CD4-positive, CD25-positive, alpha-beta regulatory T cell (primary cell): ENCODE results near the gene DAAM2. TPM values are rescaled to one million over a fixed set of nuclear protein-coding genes. Genes with fewer than 3 reads are reported as not detected.

Source experiments
- ATAC-seq, 2 donors: fragments of 150-1000 bp; cut with Tn5 transposase; one replicate each; pipeline ENCODE4 v1.10.0; 2021; ENCODE audit warnings: low read depth in 2 of 2, moderate number of reproducible peaks in 2 of 2, moderate library complexity in 1 of 2
- DNase-seq, 3 donors: peaks; one replicate each; pipeline versions ENCODE4 v3.0.0 to v3.0.0-alpha.2; 2012 to 2022; ENCODE audit warnings: mixed read lengths in 1 of 3
- H3K27ac ChIP-seq: one replicate; pipeline ENCODE4 v1.7.0; 2013; ENCODE audit warnings: mild to moderate bottlenecking, low read length; ENCODE audit not compliant: insufficient read depth, poor library complexity, severe bottlenecking
- H3K27me3 ChIP-seq: one replicate; pipeline ENCODE4 v1.7.0; 2013; ENCODE audit warnings: low read length; ENCODE audit not compliant: control insufficient read depth, insufficient read depth
- H3K36me3 ChIP-seq: one replicate; pipeline ENCODE4 v1.7.0; 2013; ENCODE audit warnings: mild to moderate bottlenecking, low read length, moderate library complexity; ENCODE audit not compliant: control insufficient read depth, insufficient read depth
- H3K4me1 ChIP-seq: 2 replicates; pipeline ENCODE4 v1.7.0; 2013; ENCODE audit warnings: mild to moderate bottlenecking, low read length; ENCODE audit not compliant: insufficient read depth, control insufficient read depth, poor library complexity, severe bottlenecking
- H3K4me3 ChIP-seq: one replicate; pipeline ENCODE4 v1.7.0; 2013; ENCODE audit warnings: low read depth, mild to moderate bottlenecking, low read length, moderate library complexity
- H3K9me3 ChIP-seq, 2 experiments: 1 replicate in 1 of 2; 2 replicates in 1 of 2; pipeline ENCODE4 v1.7.0; 2013; ENCODE audit warnings: low read length in 2 of 2, mild to moderate bottlenecking in 1 of 2, moderate library complexity in 1 of 2; ENCODE audit not compliant: control insufficient read depth in 2 of 2
- H3K27ac Mint-ChIP-seq, 3 donors: one replicate each; pipeline ENCODE4 v1.8.0; 2020 to 2022; ENCODE audit warnings: mild to moderate bottlenecking in 3 of 3, mixed read lengths in 3 of 3, moderate library complexity in 2 of 3
- H3K27me3 Mint-ChIP-seq: one replicate; pipeline ENCODE4 v1.8.0; 2022; ENCODE audit warnings: mild to moderate bottlenecking, mixed read lengths
- H3K36me3 Mint-ChIP-seq: one replicate; pipeline ENCODE4 v1.8.0; 2020; ENCODE audit warnings: mixed read lengths
- H3K4me1 Mint-ChIP-seq, 4 donors: one replicate each; pipeline ENCODE4 v1.8.0; 2020 to 2022; ENCODE audit warnings: mixed read lengths in 4 of 4, mild to moderate bottlenecking in 1 of 4
- H3K4me3 Mint-ChIP-seq, 4 donors: one replicate each; pipeline ENCODE4 v1.8.0; 2020 to 2022; ENCODE audit warnings: mild to moderate bottlenecking in 4 of 4, mixed read lengths in 4 of 4, moderate library complexity in 3 of 4
- H3K9me3 Mint-ChIP-seq, 7 donors: one replicate each; pipeline ENCODE4 v1.8.0; 2020 to 2022; ENCODE audit warnings: mixed read lengths in 7 of 7, mild to moderate bottlenecking in 3 of 7, moderate library complexity in 2 of 7
- polyA plus RNA-seq, 4 donors: library from polyadenylated mRNA; unstranded; fragments of 300-500 nt; fragmentation: Illumina TruSeq; gene quantifications; one replicate each; pipeline ENCODE4 v1.2.3, GENCODE V29; 2021
- total RNA-seq: library from RNA; stranded (reverse); gene quantifications from one replicate; pipeline ENCODE4 v1.2.3, GENCODE V29; 2022

DAAM2 gene
- total and polyA plus RNA-seq, 5 donors from 2014 or later = not detected

DNA sequence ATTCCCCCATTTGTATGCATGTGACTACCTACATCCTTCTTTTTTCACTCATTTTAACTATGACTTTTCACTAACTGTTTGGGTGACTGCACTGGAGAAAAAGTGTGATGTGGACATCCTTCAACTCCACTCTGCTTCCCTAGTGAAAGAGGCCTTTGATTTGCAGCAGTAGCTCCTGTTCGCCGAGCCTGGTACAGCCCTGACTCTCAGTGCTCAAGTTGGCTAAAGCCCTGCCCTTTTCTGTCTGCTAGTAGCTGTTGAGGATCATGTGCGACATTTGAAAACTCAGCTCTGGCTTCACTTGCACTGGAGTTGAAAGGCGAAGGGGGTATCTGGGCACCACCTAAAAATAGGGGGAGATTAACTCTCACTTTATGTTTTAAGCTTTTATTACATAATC is 42.1 kb downstream of the DAAM2 start:
- DNase-seq (no peak), ATAC-seq (no peak)
- no peaks in the 10 kb centered on the region for H3K36me3 ChIP-seq
- H3K9me3 Mint-ChIP-seq = peaks cover 0 to 2% (median 0%) of the 10 kb centered on the region in 7 donors
- no peaks in the 10 kb centered on the region for H3K9me3 ChIP-seq
- H3K4me1 ChIP-seq = no peaks in the 10 kb centered on the region
- H3K4me1 Mint-ChIP-seq = no peaks in the 10 kb centered on the region
- H3K27me3 Mint-ChIP-seq = no peaks in the 10 kb centered on the region
- H3K4me3 Mint-ChIP-seq = no peak overlapping the region
- no peak overlapping the region for H3K27ac Mint-ChIP-seq
- H3K36me3 Mint-ChIP-seq = no peaks in the 10 kb centered on the region
- no peaks in the 10 kb centered on the region for H3K27me3 ChIP-seq
- no peak overlapping the region for H3K4me3 ChIP-seq
- no peak overlapping the region for H3K27ac ChIP-seq

DNA sequence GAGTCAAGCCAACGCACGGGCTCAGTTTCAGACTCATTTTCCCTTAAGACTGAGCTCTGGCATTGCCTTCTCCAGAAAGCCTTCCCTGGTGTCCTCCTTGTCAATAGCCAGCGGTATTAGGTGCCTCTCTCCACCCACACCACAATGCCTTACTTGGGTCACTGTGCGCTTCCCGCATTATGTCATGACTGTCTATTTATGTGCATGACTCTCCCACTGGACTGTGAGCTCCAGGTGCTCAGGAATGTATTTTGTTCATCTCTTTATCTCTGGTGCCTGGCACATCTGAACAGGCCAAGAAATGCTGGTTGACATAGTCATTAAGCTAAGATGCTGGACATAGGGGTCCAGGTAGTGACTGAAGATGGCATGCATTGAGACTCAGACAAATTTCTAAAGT is 42.7 kb downstream of the DAAM2 start:
- H3K27ac Mint-ChIP-seq = no peak overlapping the region
- no peaks in the 10 kb centered on the region for H3K36me3 ChIP-seq
- no peaks in the 10 kb centered on the region for H3K36me3 Mint-ChIP-seq
- no peaks in the 10 kb centered on the region for H3K27me3 Mint-ChIP-seq
- ATAC-seq = no peak
- H3K4me3 Mint-ChIP-seq = no peak overlapping the region
- DNase-seq = no peak
- no peaks in the 10 kb centered on the region for H3K9me3 ChIP-seq
- H3K4me1 Mint-ChIP-seq = no peaks in the 10 kb centered on the region
- H3K4me3 ChIP-seq = no peak overlapping the region
- no peak overlapping the region for H3K27ac ChIP-seq
- no peaks in the 10 kb centered on the region for H3K4me1 ChIP-seq
- H3K9me3 Mint-ChIP-seq = peaks cover 0 to 2% (median 0%) of the 10 kb centered on the region in 7 donors
- no peaks in the 10 kb centered on the region for H3K27me3 ChIP-seq

- H3K9me3 ChIP-seq = no peaks in the 10 kb centered on the region
- H3K4me3 Mint-ChIP-seq = no peak overlapping the region
- no peaks in the 10 kb centered on the region for H3K36me3 Mint-ChIP-seq
- H3K27ac ChIP-seq = no peak overlapping the region
- H3K27ac Mint-ChIP-seq = no peak overlapping the region
- H3K9me3 Mint-ChIP-seq = peaks cover 0 to 2% (median 0%) of the 10 kb centered on the region in 7 donors
- no peak for ATAC-seq
- H3K4me1 Mint-ChIP-seq = no peaks in the 10 kb centered on the region
- H3K36me3 ChIP-seq = no peaks in the 10 kb centered on the region
- DNase-seq = no peak
- no peaks in the 10 kb centered on the region for H3K27me3 ChIP-seq
- no peaks in the 10 kb centered on the region for H3K4me1 ChIP-seq
- H3K27me3 Mint-ChIP-seq = no peaks in the 10 kb centered on the region
- no peak overlapping the region for H3K4me3 ChIP-seq
Observed at GRCh38 chr6:39835821-39836295, 43.7 kb downstream of the DAAM2 start.

- no peaks in the 10 kb centered on the region for H3K27me3 ChIP-seq
- no peak overlapping the region for H3K27ac ChIP-seq
- H3K4me1 ChIP-seq = no peaks in the 10 kb centered on the region
- H3K9me3 ChIP-seq = no peaks in the 10 kb centered on the region
- Mint-ChIP-seq H3K4me3 (no peak overlapping the region), H3K9me3 (peaks cover 0 to 2% (median 0%) of the 10 kb centered on the region in 7 donors), H3K36me3 (no peaks in the 10 kb centered on the region), H3K27me3 (no peaks in the 10 kb centered on the region), H3K4me1 (no peaks in the 10 kb centered on the region), H3K27ac (no peak overlapping the region)
- ATAC-seq = no peak
- no peak for DNase-seq
- H3K4me3 ChIP-seq = no peak overlapping the region
- H3K36me3 ChIP-seq = no peaks in the 10 kb centered on the region
Observed at GRCh38 chr6:39836606-39837005, 44.4 kb downstream of the DAAM2 start.

DNA sequence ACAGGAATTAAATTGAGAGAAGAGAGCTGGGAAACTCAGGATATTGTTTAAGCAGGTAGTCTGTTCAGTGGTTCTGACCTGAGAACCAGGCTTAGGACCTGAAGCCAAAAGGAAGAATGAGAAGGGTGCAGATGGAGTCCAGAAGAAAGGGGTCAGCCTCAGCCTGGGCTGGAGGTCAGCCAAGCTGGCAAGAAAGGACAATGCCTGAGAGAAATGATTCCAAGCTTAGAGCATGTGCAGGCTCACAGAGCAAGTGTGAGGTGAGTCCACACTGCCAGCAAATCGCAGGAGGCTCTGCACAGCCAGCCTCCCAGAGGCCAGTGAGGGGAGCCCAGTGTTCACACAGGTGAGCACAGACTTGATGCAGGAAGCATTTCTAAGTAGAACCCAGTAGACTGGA is 47.3 kb downstream of the DAAM2 start:
- H3K36me3 Mint-ChIP-seq = no peaks in the 10 kb centered on the region
- no peak overlapping the region for H3K27ac ChIP-seq
- H3K9me3 Mint-ChIP-seq = no peaks in the 10 kb centered on the region
- no peak overlapping the region for H3K4me3 ChIP-seq
- H3K27me3 Mint-ChIP-seq = no peaks in the 10 kb centered on the region
- no peaks in the 10 kb centered on the region for H3K36me3 ChIP-seq
- no peaks in the 10 kb centered on the region for H3K4me1 ChIP-seq
- H3K27ac Mint-ChIP-seq = no peak overlapping the region
- H3K4me1 Mint-ChIP-seq = no peaks in the 10 kb centered on the region
- no peaks in the 10 kb centered on the region for H3K9me3 ChIP-seq
- no peak for ATAC-seq
- DNase-seq = no peak
- no peaks in the 10 kb centered on the region for H3K27me3 ChIP-seq
- H3K4me3 Mint-ChIP-seq = no peak overlapping the region

GRCh38 chr6:39840781-39841180 is 48.6 kb downstream of the DAAM2 start:
- Mint-ChIP-seq H3K4me1 (no peaks in the 10 kb centered on the region), H3K27ac (no peak overlapping the region), H3K36me3 (no peaks in the 10 kb centered on the region), H3K4me3 (no peak overlapping the region), H3K9me3 (no peaks in the 10 kb centered on the region), H3K27me3 (no peaks in the 10 kb centered on the region)
- Histone ChIP-seq H3K27ac (no peak overlapping the region), H3K27me3 (no peaks in the 10 kb centered on the region), H3K4me1 (no peaks in the 10 kb centered on the region), H3K9me3 (no peaks in the 10 kb centered on the region), H3K4me3 (no peak overlapping the region), H3K36me3 (no peaks in the 10 kb centered on the region)
- DNase-seq (no peak), ATAC-seq (no peak)

- Mint-ChIP-seq H3K9me3 (no peaks in the 10 kb centered on the region), H3K27me3 (no peaks in the 10 kb centered on the region), H3K4me3 (no peak overlapping the region), H3K36me3 (no peaks in the 10 kb centered on the region), H3K4me1 (no peaks in the 10 kb centered on the region), H3K27ac (no peak overlapping the region)
- Histone ChIP-seq H3K27me3 (no peaks in the 10 kb centered on the region), H3K9me3 (no peaks in the 10 kb centered on the region), H3K27ac (no peak overlapping the region), H3K36me3 (no peaks in the 10 kb centered on the region), H3K4me3 (no peak overlapping the region), H3K4me1 (no peaks in the 10 kb centered on the region)
- ATAC-seq = no peak
- no peak for DNase-seq
Observed at GRCh38 chr6:39841291-39841690, 49.1 kb downstream of the DAAM2 start.

DNA sequence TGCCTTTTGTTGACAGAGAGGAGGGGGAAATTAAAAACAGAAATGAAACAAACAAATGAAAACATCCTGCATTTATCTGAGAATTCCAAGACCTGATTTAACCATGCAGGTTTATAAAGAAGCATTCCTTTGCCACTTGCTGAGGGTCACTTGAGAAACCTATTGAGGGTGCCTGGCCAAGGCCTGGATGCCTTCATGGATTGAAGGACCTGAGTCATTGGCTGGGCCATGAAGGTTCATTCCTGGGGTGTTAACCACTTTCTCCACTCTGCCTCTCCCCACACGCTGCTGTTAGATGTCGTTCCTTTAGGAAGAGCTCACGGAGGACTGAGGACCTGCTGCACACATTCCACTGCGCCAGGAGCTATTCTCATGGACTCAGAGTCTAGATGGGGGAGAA is 49.7 kb downstream of the DAAM2 start:
- H3K27me3 ChIP-seq = no peaks in the 10 kb centered on the region
- Mint-ChIP-seq H3K4me3 (no peak overlapping the region), H3K27ac (peak overlapping the region in 1 of 3 donors; percentile 17), H3K36me3 (no peaks in the 10 kb centered on the region), H3K9me3 (no peaks in the 10 kb centered on the region), H3K27me3 (no peaks in the 10 kb centered on the region), H3K4me1 (no peaks in the 10 kb centered on the region)
- H3K36me3 ChIP-seq = no peaks in the 10 kb centered on the region
- H3K9me3 ChIP-seq = no peaks in the 10 kb centered on the region
- no peak for DNase-seq
- no peak overlapping the region for H3K4me3 ChIP-seq
- ATAC-seq = no peak
- no peak overlapping the region for H3K27ac ChIP-seq
- H3K4me1 ChIP-seq = no peaks in the 10 kb centered on the region
